ENCODE measurements around the gene PLA2R1.

GRCh38 chr2:159912580-159912979 lies 149.8 kb downstream of the PLA2R1 start:
- no peak for TF ChIP-seq EZH2phosphoT487 (IDR thresholded peaks at IDR 0.05; ENCODE audit: low read depth, severe bottlenecking, unreplicated experiment)
- TF ChIP-seq EZH2 (IDR thresholded peaks at IDR 0.05; ENCODE audit: borderline replicate concordance): no peak
- TF ChIP-seq CTCF (IDR thresholded peaks at IDR 0.05; ENCODE audit: poor library complexity): no peak

All from hepatocyte (in vitro differentiated cells).